NCI-H1436 (cell line): ENCODE results near the gene ZNF865.

Experiments
- DNase-seq: peaks from one replicate; lab custom pipeline; 2025; lab: John Stamatoyannopoulos, UW

Gene ZNF865

DNA sequence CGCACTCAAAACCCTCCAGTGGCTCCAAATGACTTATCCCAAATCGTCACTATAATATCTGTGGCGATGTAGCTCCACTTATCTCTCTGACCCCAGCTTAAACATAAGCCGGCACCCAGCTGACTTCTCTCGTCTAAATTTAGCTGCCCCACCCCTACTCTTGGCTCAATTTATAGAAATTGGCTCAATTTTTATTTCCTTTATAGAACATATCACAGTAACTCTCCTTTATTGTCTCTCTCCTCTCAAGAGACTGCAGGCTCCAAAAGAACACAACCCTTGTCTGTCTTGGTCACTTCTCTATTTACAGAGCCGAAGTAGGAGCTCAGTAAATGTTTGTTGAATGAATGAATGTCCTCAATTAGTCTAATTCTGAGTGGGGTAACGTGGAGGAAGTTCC is 18.1 kb downstream of the ZNF865 start:
- DNase-seq = no peak

- DNase-seq = peak; percentile 98
These were observed 18.9 kb downstream of the ZNF865 start, which contains the start of gene ZNF784 for GRCh38 chr19:55624109-55625003. TSS of gene ZNF784 (minus strand) at chr19:55624566. CDS start at chr19:55624561, 5 bp downstream.

GRCh38 chr19:55625004-55625326 is 19.5 kb downstream of the ZNF865 start:
- DNase-seq = no peak

- no peak for DNase-seq
These were observed 20.9 kb downstream of the ZNF865 start for GRCh38 chr19:55626350-55626749.

- peak; percentile 95 for DNase-seq
These were observed 27.0 kb downstream of the ZNF865 start for GRCh38 chr19:55632463-55632834.

DNA sequence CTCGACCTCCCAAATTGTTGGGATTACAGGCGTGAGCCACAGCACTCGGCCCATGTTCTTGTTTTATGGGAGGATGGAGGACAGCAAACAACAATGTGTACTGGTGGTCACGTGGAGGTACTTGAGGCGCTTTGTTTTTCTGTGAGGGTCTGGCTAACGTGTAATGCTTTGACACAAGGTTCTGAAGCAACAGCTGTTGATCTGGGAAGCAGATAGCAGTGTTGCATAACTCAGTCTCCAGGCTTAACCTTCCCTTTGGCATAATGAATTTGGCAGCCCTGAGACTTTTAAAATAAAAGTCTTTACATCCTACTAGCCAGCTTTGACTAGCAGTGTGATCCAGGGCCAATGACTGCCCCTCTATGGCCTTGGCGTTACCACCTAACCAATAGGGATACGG is 28.4 kb downstream of the ZNF865 start:
- no peak for DNase-seq

GRCh38 chr19:55635334-55635717 is 29.9 kb downstream of the ZNF865 start:
- no peak for DNase-seq

- no peak for DNase-seq
These were observed 30.5 kb downstream of the ZNF865 start for GRCh38 chr19:55635856-55636440.

DNA sequence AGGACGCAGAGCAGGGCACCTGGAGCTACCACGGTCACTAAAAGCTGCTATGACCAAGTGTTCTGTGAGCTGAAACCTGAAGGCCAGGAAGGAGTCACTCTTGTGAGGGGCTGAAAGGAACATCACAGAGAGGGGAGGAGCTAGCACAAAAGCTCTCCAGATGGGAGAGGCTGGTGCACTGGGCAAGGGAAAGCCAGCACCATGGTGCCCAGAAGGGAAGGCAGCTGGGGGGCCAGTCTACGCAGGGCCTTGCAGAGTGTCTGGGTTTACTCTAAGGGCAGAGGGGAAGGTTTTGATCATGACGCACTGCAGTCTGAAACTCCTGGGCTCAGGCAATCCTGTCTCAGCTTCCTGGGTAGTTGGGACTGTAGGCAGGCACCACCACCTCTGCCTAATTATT is 31.3 kb downstream of the ZNF865 start:
- DNase-seq = no peak

DNA sequence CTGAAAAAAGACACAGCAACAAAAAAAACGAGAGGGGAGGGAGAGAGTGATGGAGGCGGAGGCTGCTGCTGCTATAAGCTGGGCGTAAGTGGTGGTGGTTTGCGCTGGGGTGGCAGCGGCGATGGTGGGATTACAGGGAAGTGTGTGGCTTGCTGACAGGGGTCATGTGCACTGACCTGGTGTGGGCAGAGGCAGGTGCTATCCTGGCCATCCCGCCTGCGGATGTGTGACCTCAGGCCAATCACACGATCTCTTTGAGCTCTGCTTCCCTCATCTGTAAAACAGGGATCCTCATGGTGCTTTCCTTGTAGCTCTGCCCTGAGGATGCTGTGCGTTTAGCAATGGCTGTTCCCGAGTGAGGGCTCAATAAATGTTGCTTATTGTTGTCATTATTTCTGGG is 32.1 kb downstream of the ZNF865 start:
- no peak for DNase-seq

GRCh38 chr19:55638864-55639359 is 33.5 kb downstream of the ZNF865 start:
- DNase-seq = no peak

GRCh38 chr19:55640043-55640576 is 34.7 kb downstream of the ZNF865 start:
- DNase-seq = peak; percentile 58

- DNase-seq = peak; percentile 53
These were observed 35.4 kb downstream of the ZNF865 start, which contains the start of gene ZNF580 for GRCh38 chr19:55640577-55641425. TSS of gene ZNF580 (plus strand) at chr19:55641002. CDS start at chr19:55642509, 1,507 bp downstream.

DNA sequence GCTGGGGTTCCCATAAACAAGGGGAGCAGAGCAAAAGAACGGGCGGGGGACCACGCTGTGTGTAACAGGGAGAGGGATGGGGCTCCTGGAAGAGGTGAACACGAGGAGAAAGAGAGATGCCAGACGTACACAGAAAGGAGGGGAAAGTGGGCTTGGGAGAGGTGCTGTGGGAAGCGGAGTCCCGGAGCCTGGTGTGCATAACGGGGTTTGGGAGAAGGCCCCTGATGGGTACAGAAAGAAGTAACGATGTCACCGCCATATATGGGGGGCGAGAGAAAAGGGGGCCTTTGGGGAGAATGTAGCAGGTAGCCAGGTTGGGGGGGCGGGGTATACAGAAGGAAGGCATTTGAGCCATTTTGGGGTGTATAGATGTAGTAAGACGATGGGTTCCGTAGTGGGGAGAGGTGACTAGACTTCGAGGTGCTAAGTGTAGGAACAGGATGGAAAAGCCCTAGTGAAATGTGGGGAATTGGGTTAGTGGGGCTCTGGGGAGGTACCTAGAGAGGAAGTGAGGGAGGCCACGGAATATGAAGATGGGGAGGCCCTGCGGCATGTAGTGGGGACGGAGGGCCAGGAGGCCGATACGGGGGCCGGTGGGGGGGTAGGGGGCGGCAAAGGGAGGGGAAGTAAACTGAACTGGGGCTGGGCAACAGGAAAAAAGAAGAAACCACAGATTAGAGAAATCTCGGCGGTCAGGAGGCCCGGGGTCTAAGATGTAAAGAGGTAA is 36.1 kb downstream of the ZNF865 start:
- DNase-seq = no peak

- DNase-seq = no peak
These were observed 36.9 kb downstream of the ZNF865 start for GRCh38 chr19:55642153-55643002.

- DNase-seq = peak; percentile 57
These were observed 37.8 kb downstream of the ZNF865 start, which contains the start of gene ZNF581 for GRCh38 chr19:55643003-55643886. TSS of gene ZNF581 (plus strand) at chr19:55643649. CDS start at chr19:55644572, 923 bp downstream.

GRCh38 chr19:55643887-55644176 is 38.4 kb downstream of the ZNF865 start:
- DNase-seq = no peak

DNA sequence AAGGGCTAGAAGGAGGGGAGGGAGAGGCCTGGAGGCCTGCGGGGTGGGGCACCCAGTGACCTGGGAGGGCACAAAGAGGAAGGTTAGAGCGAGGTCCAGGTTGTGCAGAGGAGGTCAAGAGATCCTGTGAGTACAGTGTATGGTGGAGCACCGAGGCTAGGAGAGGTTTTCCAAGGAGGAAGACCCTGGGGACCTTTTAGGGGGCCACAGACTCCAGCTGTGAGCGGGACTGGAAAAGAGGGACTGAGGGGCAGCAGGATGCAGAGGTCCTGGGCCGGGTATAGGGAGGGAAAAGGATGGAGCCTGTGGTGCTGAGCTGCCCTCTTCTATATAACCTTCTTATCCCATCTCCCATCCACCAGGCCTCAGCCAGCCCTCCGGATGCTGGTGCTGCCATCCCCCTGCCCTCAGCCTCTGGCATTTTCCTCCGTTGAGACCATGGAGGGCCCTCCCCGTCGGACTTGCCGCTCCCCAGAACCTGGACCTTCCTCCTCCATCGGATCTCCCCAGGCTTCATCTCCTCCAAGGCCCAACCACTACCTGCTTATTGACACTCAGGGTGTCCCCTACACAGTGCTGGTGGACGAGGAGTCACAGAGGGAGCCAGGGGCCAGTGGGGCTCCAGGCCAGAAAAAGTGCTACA is 38.9 kb downstream of the ZNF865 start:
- no peak for DNase-seq
